GM12878 (cell line): Measurements from ENCODE around the gene HIC1. TPM values are rescaled to one million over a fixed set of nuclear protein-coding genes. Genes with fewer than 3 reads are reported as not detected.

Experiments
- ATF2 ChIP-seq: IDR thresholded peaks from 2 replicates; pipeline ENCODE4 v1.6.1; 2012; ENCODE audit warnings: low read length, inconsistent platforms
- CEBPB ChIP-seq, 2 experiments: fragments of 150-350 bp in 1 of 2; IDR thresholded peaks; 2 replicates each; pipeline ENCODE4 v1.6.1; 2012 to 2014; ENCODE audit warnings: low read depth in 2 of 2, low read length in 2 of 2, borderline replicate concordance in 1 of 2, inconsistent platforms in 1 of 2
- CEBPZ ChIP-seq: fragments of 150-350 bp; IDR thresholded peaks from 2 replicates; pipeline ENCODE4 v1.6.1; 2016; ENCODE audit warnings: low read depth, low read length
- CHD2 ChIP-seq: IDR thresholded peaks from 2 replicates; pipeline ENCODE4 v1.6.1; 2011; ENCODE audit warnings: low read depth, low read length, improper control_type of control experiment, borderline replicate concordance
- E2F8 ChIP-seq: fragments of 450-650 bp; IDR thresholded peaks from 2 replicates; pipeline ENCODE4 v1.6.1; 2018; ENCODE audit warnings: mild to moderate bottlenecking, low read depth, moderate library complexity; ENCODE audit not compliant: partially characterized antibody
- GATAD2B ChIP-seq: fragments of 450-650 bp; conservative IDR thresholded peaks from 2 replicates; pipeline ENCODE4 v1.6.1; 2017; ENCODE audit warnings: low read depth, mild to moderate bottlenecking, moderate library complexity
- IKZF2 ChIP-seq, 2 experiments: fragments of 450-650 bp; IDR thresholded peaks; 2 replicates each; pipeline ENCODE4 v1.6.1; 2017; ENCODE audit warnings: mild to moderate bottlenecking in 2 of 2, moderate library complexity in 2 of 2
- MAX ChIP-seq: IDR thresholded peaks from 2 replicates; pipeline ENCODE4 v1.6.1; 2012; ENCODE audit warnings: low read depth, low read length, improper control_type of control experiment
- NBN ChIP-seq: fragments of 450-650 bp; IDR thresholded peaks from 2 replicates; pipeline ENCODE4 v1.6.1; 2016
- RBBP5 ChIP-seq: fragments of 200-600 bp; sonication (generic); conservative IDR thresholded peaks from 2 replicates; pipeline ENCODE4 v1.6.1; 2016
- SIX5 ChIP-seq: IDR thresholded peaks from 2 replicates; pipeline ENCODE4 v1.6.1; 2011; ENCODE audit warnings: mild to moderate bottlenecking, low read depth, low read length, moderate library complexity; ENCODE audit not compliant: severe bottlenecking
- TBL1XR1 ChIP-seq: IDR thresholded peaks from 2 replicates; pipeline ENCODE4 v1.6.1; 2012; ENCODE audit warnings: low read depth, low read length, improper control_type of control experiment
- USF1 ChIP-seq: IDR thresholded peaks from 2 replicates; pipeline ENCODE4 v1.6.1; 2011; ENCODE audit warnings: borderline replicate concordance, low read depth, mild to moderate bottlenecking, moderate library complexity, mixed read lengths, low read length; ENCODE audit not compliant: insufficient read depth; ENCODE audit errors: extremely low read length
- ZNF592 ChIP-seq: fragments of 450-650 bp; IDR thresholded peaks from 2 replicates; pipeline ENCODE4 v1.6.1; 2017; ENCODE audit warnings: mild to moderate bottlenecking, moderate library complexity
- ZSCAN29 ChIP-seq: fragments of 450-650 bp; IDR thresholded peaks from 2 replicates; pipeline ENCODE4 v1.6.1; 2017; ENCODE audit warnings: mild to moderate bottlenecking, moderate library complexity
- polyA plus RNA-seq, 11 experiments: library from polyadenylated mRNA; depleted of rRNA in 4 of 11; unstranded in 6 of 11; stranded (reverse) in 5 of 11; fragments of >200 nt; fragmentation: Nextera tagmentation in 4 of 11; fragmentation: Illumina TruSeq in 1 of 11; extraction: Ambion mirVana in 4 of 11; extraction: Trizol in 1 of 11; gene quantifications; 1 replicate in 1 of 11; 2 replicates in 10 of 11; pipeline versions ENCODE4 v1.2.1 to v1.2.3, GENCODE V29; 2011 to 2016; ENCODE audit warnings: inconsistent platforms in 2 of 11, missing spikeins in 2 of 11, low read depth in 1 of 11
- total RNA-seq, 4 experiments: library from RNA; depleted of rRNA in 3 of 4; stranded (reverse); fragments of >200 nt in 3 of 4; fragmentation: Illumina TruSeq in 1 of 4; extraction: Trizol in 1 of 4; gene quantifications; 2 replicates each; pipeline versions ENCODE4 v1.2.1 to v1.2.3, GENCODE V29; 2013 to 2021

Gene HIC1
- total and polyA plus RNA-seq, 10 of the 15 experiments (the other 5 are each of a cell fraction or from before 2014, with no cell fraction given) = 0.11 to 61.1 (median 4.9) TPM

- TF ChIP-seq MAX = no peak
- no peak for TF ChIP-seq RBBP5
- no peak for TF ChIP-seq CEBPZ
- peak; percentile 42; the same call in 1 of the 2 replicates for TF ChIP-seq TBL1XR1
- no peak for TF ChIP-seq E2F8
- no peak for TF ChIP-seq ATF2
- no peak for TF ChIP-seq USF1
- TF ChIP-seq CEBPB (IDR thresholded peaks at IDR 0.05; ENCODE audit: borderline replicate concordance in 1 of 2, low read depth in 2 of 2, low read length in 2 of 2) = no peak
- TF ChIP-seq ZNF592 = no peak
- 0 out of 2 replicates have a peak, but pooled peaks have one; percentile 17 for TF ChIP-seq CHD2
- 0 out of 2 replicates have a peak, but pooled peaks have one; percentile 19 for TF ChIP-seq ZSCAN29
- TF ChIP-seq IKZF2 (IDR thresholded peaks at IDR 0.05) = no peak
- no peak for TF ChIP-seq SIX5
- no peak for TF ChIP-seq NBN
- peak; percentile 76 for TF ChIP-seq GATAD2B
These were observed 4.0 kb downstream of the HIC1 start (continued) for GRCh38 chr17:2058586-2059546.
